Upper lobe of right lung (tissue), 1 donor: ENCODE results near the gene SLC39A11. TPM values are rescaled to one million over a fixed set of nuclear protein-coding genes. Genes with fewer than 3 reads are reported as not detected.

Experiments used
- ATAC-seq: fragments of 200-7000 bp; cut with Tn5 transposase; one replicate; pipeline ENCODE4 v1.9.1; 2020; ENCODE audit warnings: mild to moderate bottlenecking, moderate library complexity
- DNase-seq: peaks from one replicate; pipeline ENCODE4 v3.0.0-alpha.2; 2020
- H3K27ac ChIP-seq: fragments of 200-600 bp; one replicate; pipeline ENCODE4 v1.8.0; 2022
- H3K27me3 ChIP-seq: fragments of 200-600 bp; one replicate; pipeline ENCODE4 v1.8.0; 2022; ENCODE audit warnings: mild to moderate bottlenecking
- H3K36me3 ChIP-seq: fragments of 200-600 bp; one replicate; pipeline ENCODE4 v1.8.0; 2022
- H3K4me1 ChIP-seq: fragments of 200-600 bp; one replicate; pipeline ENCODE4 v1.8.0; 2022
- H3K4me3 ChIP-seq: fragments of 200-600 bp; one replicate; pipeline ENCODE4 v1.8.0; 2022; ENCODE audit warnings: mild to moderate bottlenecking
- H3K9me3 ChIP-seq: fragments of 200-600 bp; one replicate; pipeline ENCODE4 v1.8.0; 2022
- intact Hi-C: fragments of 100-400 bp; cut with DNase I; formaldehyde crosslinking; loops from one replicate; pipeline ENCODE4 v1.11.0; 2022
- total RNA-seq: library from RNA; stranded (reverse); fragmentation: NEBNext Ultra II Directional; extraction: Animal tissue kit (Norgen Biotek cat#: 25700); gene quantifications from one replicate; pipeline ENCODE4 v1.2.1, GENCODE V29; 2021
- TF ChIP-seq, protein P1 (sequence below): fragments of 200-600 bp; IDR thresholded peaks from one replicate; pipeline ENCODE4 v1.8.0; 2022; ENCODE audit warnings: antibody characterized with exemption
- donor health status: DM: no; HTN: yes; CAD: no; lungs with severe emphysema.

Gene SLC39A11
- total RNA-seq, 1 donor from 2014 or later: 33.7 TPM

DNA sequence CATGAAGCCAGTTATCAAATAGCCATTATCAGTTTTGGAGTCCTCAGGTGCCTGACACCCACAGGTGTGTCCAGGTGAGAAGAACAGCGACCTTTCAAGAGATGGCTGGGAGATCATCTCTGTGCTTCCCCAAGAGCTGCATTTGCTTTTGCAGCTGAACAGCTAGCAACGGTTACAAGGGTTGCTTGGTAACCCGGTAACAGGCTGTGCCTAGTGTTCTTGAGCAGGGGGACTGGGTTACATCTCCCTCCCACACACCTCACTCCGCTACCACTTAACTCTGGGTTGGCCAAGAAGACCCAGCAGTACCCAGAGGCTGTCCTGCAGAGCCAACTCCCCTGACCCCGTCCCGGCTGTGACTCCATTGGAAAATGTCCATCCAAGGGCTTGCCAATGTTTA is 147.0 kb downstream of the SLC39A11 start:
- no peak for ATAC-seq
- Histone ChIP-seq H3K4me3 (no peak overlapping the region), H3K27ac (no peak overlapping the region), H3K4me1 (no peaks in the 10 kb centered on the region), H3K9me3 (no peaks in the 10 kb centered on the region), H3K27me3 (no peaks in the 10 kb centered on the region), H3K36me3 (no peaks in the 10 kb centered on the region)
- TF ChIP-seq, protein P1, sequence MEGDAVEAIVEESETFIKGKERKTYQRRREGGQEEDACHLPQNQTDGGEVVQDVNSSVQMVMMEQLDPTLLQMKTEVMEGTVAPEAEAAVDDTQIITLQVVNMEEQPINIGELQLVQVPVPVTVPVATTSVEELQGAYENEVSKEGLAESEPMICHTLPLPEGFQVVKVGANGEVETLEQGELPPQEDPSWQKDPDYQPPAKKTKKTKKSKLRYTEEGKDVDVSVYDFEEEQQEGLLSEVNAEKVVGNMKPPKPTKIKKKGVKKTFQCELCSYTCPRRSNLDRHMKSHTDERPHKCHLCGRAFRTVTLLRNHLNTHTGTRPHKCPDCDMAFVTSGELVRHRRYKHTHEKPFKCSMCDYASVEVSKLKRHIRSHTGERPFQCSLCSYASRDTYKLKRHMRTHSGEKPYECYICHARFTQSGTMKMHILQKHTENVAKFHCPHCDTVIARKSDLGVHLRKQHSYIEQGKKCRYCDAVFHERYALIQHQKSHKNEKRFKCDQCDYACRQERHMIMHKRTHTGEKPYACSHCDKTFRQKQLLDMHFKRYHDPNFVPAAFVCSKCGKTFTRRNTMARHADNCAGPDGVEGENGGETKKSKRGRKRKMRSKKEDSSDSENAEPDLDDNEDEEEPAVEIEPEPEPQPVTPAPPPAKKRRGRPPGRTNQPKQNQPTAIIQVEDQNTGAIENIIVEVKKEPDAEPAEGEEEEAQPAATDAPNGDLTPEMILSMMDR: no peak
- intact Hi-C loops: no loop called here
- no peak for DNase-seq

- Histone ChIP-seq H3K27me3 (no peaks in the 10 kb centered on the region), H3K9me3 (no peaks in the 10 kb centered on the region), H3K27ac (no peak overlapping the region), H3K4me3 (no peak overlapping the region), H3K36me3 (no peaks in the 10 kb centered on the region), H3K4me1 (no peaks in the 10 kb centered on the region)
- DNase-seq (no peak), ATAC-seq (no peak)
- intact Hi-C loops: no loop called here
- TF ChIP-seq, protein P1: no peak
Measured at GRCh38 chr17:72943826-72944689, 148.4 kb downstream of the SLC39A11 start.

DNA sequence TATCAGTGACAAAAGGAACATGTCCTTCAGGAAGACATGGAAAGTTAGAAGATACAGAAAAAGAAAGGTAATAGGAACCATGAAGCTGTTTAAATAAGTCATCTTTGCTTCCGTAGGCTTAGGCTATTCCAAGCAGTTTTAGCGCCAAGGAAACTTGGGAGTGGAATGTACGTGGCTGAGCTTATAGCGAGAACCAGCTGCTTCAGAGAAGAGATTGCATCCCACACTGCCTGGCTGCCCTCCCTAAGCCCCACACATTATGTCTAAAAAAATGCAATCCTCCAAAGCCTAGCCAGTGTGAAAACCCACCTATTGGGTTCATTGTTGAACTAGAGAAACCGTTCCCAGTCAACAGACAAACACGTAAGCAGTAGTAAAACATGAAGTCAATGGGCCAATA is 149.9 kb downstream of the SLC39A11 start:
- no peaks in the 10 kb centered on the region for H3K9me3 ChIP-seq
- H3K27ac ChIP-seq: no peak overlapping the region
- no peaks in the 10 kb centered on the region for H3K4me1 ChIP-seq
- intact Hi-C loops: no loop called here
- H3K4me3 ChIP-seq: no peak overlapping the region
- no peak for DNase-seq
- TF ChIP-seq, protein P1: no peak
- no peaks in the 10 kb centered on the region for H3K36me3 ChIP-seq
- H3K27me3 ChIP-seq: no peaks in the 10 kb centered on the region
- ATAC-seq: no peak

DNA sequence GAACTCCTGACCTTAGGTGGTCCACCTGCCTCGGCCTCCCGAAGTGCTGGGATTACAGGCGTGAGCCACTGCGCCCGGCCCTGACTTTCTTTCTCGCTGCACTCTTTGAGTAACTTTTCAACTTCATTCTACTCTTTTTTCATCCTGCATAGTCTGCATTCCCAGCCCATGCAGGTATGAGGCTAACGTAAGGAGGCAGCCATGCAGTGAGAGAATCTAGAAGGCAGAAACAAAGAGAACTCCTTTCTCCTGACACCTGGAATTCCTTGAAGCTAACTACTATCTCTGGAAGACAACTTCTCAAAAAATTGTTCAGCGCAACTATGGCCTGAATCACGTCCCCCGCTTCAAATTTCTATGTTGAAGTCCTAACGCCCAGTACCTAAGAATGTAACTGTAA is 152.0 kb downstream of the SLC39A11 start:
- H3K4me1 ChIP-seq: no peaks in the 10 kb centered on the region
- no peaks in the 10 kb centered on the region for H3K36me3 ChIP-seq
- ATAC-seq (no peak), DNase-seq (no peak)
- H3K9me3 ChIP-seq: no peaks in the 10 kb centered on the region
- no peak overlapping the region for H3K4me3 ChIP-seq
- no peak overlapping the region for H3K27ac ChIP-seq
- intact Hi-C loops: no loop called here
- TF ChIP-seq, protein P1: no peak
- no peaks in the 10 kb centered on the region for H3K27me3 ChIP-seq

GRCh38 chr17:72938482-72938881 is 154.0 kb downstream of the SLC39A11 start:
- no peak for ATAC-seq
- H3K27ac ChIP-seq: no peak overlapping the region
- DNase-seq: no peak
- H3K4me3 ChIP-seq: no peak overlapping the region
- intact Hi-C loops: no loop called here
- TF ChIP-seq, protein P1: no peak
- H3K4me1 ChIP-seq: no peaks in the 10 kb centered on the region
- no peaks in the 10 kb centered on the region for H3K9me3 ChIP-seq
- H3K36me3 ChIP-seq: no peaks in the 10 kb centered on the region
- H3K27me3 ChIP-seq: no peaks in the 10 kb centered on the region
